Nephron progenitor cell (in vitro differentiated cells): ENCODE results near the gene MYO18A.
A peak's percentile ranks its signal among the peaks of the same experiment; 100 is the strongest.

Experiments
- DNase-seq: peaks from one replicate; pipeline ENCODE4 v3.0.0; 2021
- H3K27ac Mint-ChIP-seq: 2 replicates; pipeline ENCODE4 v1.8.0; 2021; ENCODE audit warnings: mild to moderate bottlenecking, moderate library complexity, mixed read lengths
- H3K27me3 Mint-ChIP-seq: 2 replicates; pipeline ENCODE4 v1.8.0; 2021; ENCODE audit warnings: mild to moderate bottlenecking, low read depth, mixed read lengths; ENCODE audit not compliant: poor library complexity
- H3K36me3 Mint-ChIP-seq: 2 replicates; pipeline ENCODE4 v1.8.0; 2021; ENCODE audit warnings: low read depth, mixed read lengths
- H3K4me1 Mint-ChIP-seq: 2 replicates; pipeline ENCODE4 v1.8.0; 2021; ENCODE audit warnings: mixed read lengths
- H3K4me3 Mint-ChIP-seq: 2 replicates; pipeline ENCODE4 v1.8.0; 2021; ENCODE audit warnings: mild to moderate bottlenecking, moderate library complexity, mixed read lengths
- H3K9me3 Mint-ChIP-seq: 2 replicates; pipeline ENCODE4 v1.8.0; 2021; ENCODE audit warnings: mild to moderate bottlenecking, moderate library complexity, mixed read lengths
- CTCF ChIP-seq: fragments of 200-600 bp; sonication (generic); IDR thresholded peaks from 2 replicates; pipeline ENCODE4 v1.5.0; 2021; ENCODE audit warnings: antibody characterized with exemption

The MYO18A gene

GRCh38 chr17:29085223-29085622 lies 95.0 kb downstream of the MYO18A start:
- Mint-ChIP-seq H3K4me3 (peak overlapping the region; percentile 52), H3K4me1 (peaks cover 78% of the 10 kb centered on the region), H3K9me3 (no peaks in the 10 kb centered on the region), H3K27ac (peak overlapping the region; percentile 88), H3K36me3 (peaks cover 46% of the 10 kb centered on the region), H3K27me3 (peaks cover 3% of the 10 kb centered on the region)
- no peak for TF ChIP-seq CTCF
- DNase-seq: no peak

GRCh38 chr17:29084541-29085146 lies 95.6 kb downstream of the MYO18A start:
- H3K4me3 Mint-ChIP-seq: peak overlapping the region; percentile 52
- H3K9me3 Mint-ChIP-seq: no peaks in the 10 kb centered on the region
- TF ChIP-seq CTCF: no peak
- H3K36me3 Mint-ChIP-seq: peaks cover 51% of the 10 kb centered on the region
- peaks cover 3% of the 10 kb centered on the region for H3K27me3 Mint-ChIP-seq
- H3K27ac Mint-ChIP-seq: peak overlapping the region; percentile 88
- DNase-seq: peak; percentile 46
- H3K4me1 Mint-ChIP-seq: peaks cover 77% of the 10 kb centered on the region

GRCh38 chr17:29080965-29081364 lies 99.2 kb downstream of the MYO18A start:
- Mint-ChIP-seq H3K36me3 (peaks cover 26% of the 10 kb centered on the region), H3K4me1 (peaks cover 47% of the 10 kb centered on the region), H3K9me3 (no peaks in the 10 kb centered on the region), H3K4me3 (no peak overlapping the region), H3K27me3 (peaks cover 6% of the 10 kb centered on the region), H3K27ac (no peak overlapping the region)
- DNase-seq: no peak
- no peak for TF ChIP-seq CTCF

GRCh38 chr17:29080323-29080722 lies 99.9 kb downstream of the MYO18A start:
- DNase-seq: no peak
- TF ChIP-seq CTCF: no peak
- no peaks in the 10 kb centered on the region for H3K9me3 Mint-ChIP-seq
- H3K27me3 Mint-ChIP-seq: peaks cover 5% of the 10 kb centered on the region
- peaks cover 41% of the 10 kb centered on the region for H3K4me1 Mint-ChIP-seq
- H3K36me3 Mint-ChIP-seq: peaks cover 26% of the 10 kb centered on the region
- H3K27ac Mint-ChIP-seq: no peak overlapping the region
- H3K4me3 Mint-ChIP-seq: no peak overlapping the region

GRCh38 chr17:29079887-29080286 lies 100.3 kb downstream of the MYO18A start:
- peaks cover 26% of the 10 kb centered on the region for H3K36me3 Mint-ChIP-seq
- peaks cover 5% of the 10 kb centered on the region for H3K27me3 Mint-ChIP-seq
- no peak overlapping the region for H3K27ac Mint-ChIP-seq
- no peak overlapping the region for H3K4me3 Mint-ChIP-seq
- H3K9me3 Mint-ChIP-seq: no peaks in the 10 kb centered on the region
- no peak for DNase-seq
- no peak for TF ChIP-seq CTCF
- peaks cover 37% of the 10 kb centered on the region for H3K4me1 Mint-ChIP-seq

GRCh38 chr17:29079433-29079832 lies 100.8 kb downstream of the MYO18A start:
- H3K36me3 Mint-ChIP-seq: peaks cover 26% of the 10 kb centered on the region
- peaks cover 32% of the 10 kb centered on the region for H3K4me1 Mint-ChIP-seq
- H3K27me3 Mint-ChIP-seq: peaks cover 5% of the 10 kb centered on the region
- no peak for DNase-seq
- no peak overlapping the region for H3K27ac Mint-ChIP-seq
- H3K9me3 Mint-ChIP-seq: no peaks in the 10 kb centered on the region
- TF ChIP-seq CTCF: no peak
- H3K4me3 Mint-ChIP-seq: no peak overlapping the region
